Esophagus squamous epithelium (tissue), 5 donors: ENCODE measurements around the gene NKX2-1. TPM values are rescaled to one million over a fixed set of nuclear protein-coding genes. Genes with fewer than 3 reads are reported as not detected.
"Not testable (repeated sequence)": the region's sequence is repeated elsewhere in the genome, so short reads cannot be mapped to it uniquely, and the experiment has no call there.

Experiments
- DNase-seq: peaks from one replicate; lab custom pipeline; 2025; lab: John Stamatoyannopoulos, UW
- H3K27ac ChIP-seq, 4 donors: fragments of 200-600 bp; sonication (generic); one replicate each; pipeline ENCODE4 v1.5.1; 2016 to 2019; ENCODE audit warnings: mild to moderate bottlenecking in 1 of 4
- H3K27me3 ChIP-seq, 4 donors: fragments of 200-600 bp; sonication (generic); 1 replicate in 3 of 4; 2 replicates in 1 of 4; pipeline versions ENCODE4 v1.5.1 to v1.6.0; 2017 to 2021; ENCODE audit warnings: antibody characterized with exemption in 1 of 4
- H3K36me3 ChIP-seq, 3 donors: fragments of 200-600 bp; sonication (generic); one replicate each; pipeline ENCODE4 v1.5.1; 2016 to 2019
- H3K4me1 ChIP-seq, 3 donors: fragments of 200-600 bp; sonication (generic); one replicate each; pipeline ENCODE4 v1.5.1; 2017 to 2019
- H3K4me3 ChIP-seq, 4 donors: fragments of 200-600 bp; sonication (generic); 1 replicate in 3 of 4; 2 replicates in 1 of 4; pipeline ENCODE4 v1.5.1; 2016 to 2019; ENCODE audit warnings: mild to moderate bottlenecking in 2 of 4, moderate library complexity in 1 of 4
- H3K9me3 ChIP-seq, 3 donors: fragments of 200-600 bp; sonication (generic); one replicate each; pipeline ENCODE4 v1.5.1; 2016 to 2019
- POLR2A ChIP-seq, 4 donors: fragments of 450-650 bp; IDR thresholded peaks; one replicate each; pipeline ENCODE4 v1.6.1; 2017; ENCODE audit warnings: antibody characterized with exemption in 4 of 4, mild to moderate bottlenecking in 4 of 4, moderate library complexity in 3 of 4
- WGBS, 2 donors: methylation state at CpG; one replicate each; pipeline ENCODE4 v1.1.5; 2018; 5-methylcytosine and 5-hydroxymethylcytosine counted together
- intact Hi-C: fragments of 100-400 bp; cut with DNase I; formaldehyde crosslinking; loops from one replicate; pipeline ENCODE4 v1.15.0; 2022
- total RNA-seq, 4 donors: library from RNA; depleted of rRNA; stranded (reverse); fragments of >200 nt; gene quantifications; one replicate each; pipeline ENCODE4 v1.1.0, GENCODE V29; 2016
- TF ChIP-seq, protein P1 (sequence below), 6 experiments: fragments of 450-650 bp in 4 of 6; fragments of 200-600 bp in 2 of 6; sonication (generic) in 2 of 6; IDR thresholded peaks; one replicate each; pipeline ENCODE4 v1.5.1; 2016 to 2019; ENCODE audit warnings: antibody characterized with exemption in 6 of 6, mild to moderate bottlenecking in 4 of 6, moderate library complexity in 4 of 6
- donor health status: DM: yes; HTN: yes; CAD: no.

NKX2-1 gene
- total RNA-seq, 4 donors from 2014 or later = not detected

DNA sequence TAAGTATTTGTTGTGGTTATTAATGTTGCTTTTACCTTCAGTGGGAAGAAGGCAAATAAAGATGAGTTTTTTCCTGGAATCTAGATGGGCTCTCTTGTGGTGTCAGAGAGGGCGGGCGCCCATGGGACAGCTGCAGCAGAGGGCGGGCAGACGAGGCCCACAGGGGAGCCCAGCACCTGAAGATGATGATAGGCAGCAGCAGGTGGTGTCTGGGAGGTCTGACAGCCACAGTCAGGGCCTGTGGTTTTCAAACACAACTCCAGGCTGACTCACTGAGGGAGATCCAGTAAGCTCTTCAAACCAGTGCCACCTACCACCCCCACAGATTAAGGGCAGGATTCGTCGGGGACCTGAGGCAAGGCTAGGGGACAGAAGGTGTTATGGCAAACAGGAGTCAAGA, 42.8 kb downstream of the NKX2-1 start:
- no peak overlapping the region for H3K27ac ChIP-seq
- DNase-seq = no peak
- 55% methylated on average over 2 to 6 of the region's 6 CpGs for WGBS, 2 donors
- H3K4me1 ChIP-seq = no peaks in the 10 kb centered on the region
- intact Hi-C loops = no loop called here
- H3K9me3 ChIP-seq = no peaks in the 10 kb centered on the region
- no peak overlapping the region for H3K4me3 ChIP-seq
- peaks cover 0 to 18% (median 0%) of the 10 kb centered on the region in 4 donors for H3K27me3 ChIP-seq
- H3K36me3 ChIP-seq = no peaks in the 10 kb centered on the region
- TF ChIP-seq, protein P1, sequence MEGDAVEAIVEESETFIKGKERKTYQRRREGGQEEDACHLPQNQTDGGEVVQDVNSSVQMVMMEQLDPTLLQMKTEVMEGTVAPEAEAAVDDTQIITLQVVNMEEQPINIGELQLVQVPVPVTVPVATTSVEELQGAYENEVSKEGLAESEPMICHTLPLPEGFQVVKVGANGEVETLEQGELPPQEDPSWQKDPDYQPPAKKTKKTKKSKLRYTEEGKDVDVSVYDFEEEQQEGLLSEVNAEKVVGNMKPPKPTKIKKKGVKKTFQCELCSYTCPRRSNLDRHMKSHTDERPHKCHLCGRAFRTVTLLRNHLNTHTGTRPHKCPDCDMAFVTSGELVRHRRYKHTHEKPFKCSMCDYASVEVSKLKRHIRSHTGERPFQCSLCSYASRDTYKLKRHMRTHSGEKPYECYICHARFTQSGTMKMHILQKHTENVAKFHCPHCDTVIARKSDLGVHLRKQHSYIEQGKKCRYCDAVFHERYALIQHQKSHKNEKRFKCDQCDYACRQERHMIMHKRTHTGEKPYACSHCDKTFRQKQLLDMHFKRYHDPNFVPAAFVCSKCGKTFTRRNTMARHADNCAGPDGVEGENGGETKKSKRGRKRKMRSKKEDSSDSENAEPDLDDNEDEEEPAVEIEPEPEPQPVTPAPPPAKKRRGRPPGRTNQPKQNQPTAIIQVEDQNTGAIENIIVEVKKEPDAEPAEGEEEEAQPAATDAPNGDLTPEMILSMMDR (IDR thresholded peaks at IDR 0.05) = no peak
- no peak for TF ChIP-seq POLR2A (IDR thresholded peaks at IDR 0.05)

GRCh38 chr14:36476061-36476460, 44.0 kb downstream of the NKX2-1 start:
- H3K4me1 ChIP-seq, H3K36me3 ChIP-seq, H3K27ac ChIP-seq, DNase-seq, intact Hi-C loops, H3K4me3 ChIP-seq, H3K9me3 ChIP-seq: not testable (repeated sequence)
- 91 to 93% methylated on average over 6 to 7 of the region's 7 CpGs for WGBS, 2 donors
- peaks cover 0 to 13% (median 0%) of the 10 kb centered on the region in 4 donors for H3K27me3 ChIP-seq

- intact Hi-C loops = no loop called here
- Histone ChIP-seq H3K4me1 (no peaks in the 10 kb centered on the region), H3K27me3 (peaks cover 0 to 7% (median 0%) of the 10 kb centered on the region in 4 donors), H3K9me3 (no peaks in the 10 kb centered on the region), H3K27ac (no peak overlapping the region), H3K36me3 (no peaks in the 10 kb centered on the region), H3K4me3 (no peak overlapping the region)
- no peak for DNase-seq
- TF ChIP-seq, protein P1 (IDR thresholded peaks at IDR 0.05) = no peak
- no peak for TF ChIP-seq POLR2A (IDR thresholded peaks at IDR 0.05)
- WGBS, 2 donors = 65 to 66% methylated on average over 4 of the region's 4 CpGs
Observed at GRCh38 chr14:36474593-36474992, 45.4 kb downstream of the NKX2-1 start.

- Histone ChIP-seq H3K27ac (no peak overlapping the region), H3K27me3 (peaks cover 0 to 3% (median 0%) of the 10 kb centered on the region in 4 donors), H3K9me3 (no peaks in the 10 kb centered on the region), H3K36me3 (no peaks in the 10 kb centered on the region), H3K4me1 (no peaks in the 10 kb centered on the region), H3K4me3 (no peak overlapping the region)
- WGBS, 2 donors = 85 to 87% methylated on average over 3 of the region's 3 CpGs
- no peak for DNase-seq
- intact Hi-C loops = no loop called here
- TF ChIP-seq POLR2A (IDR thresholded peaks at IDR 0.05) = no peak
- TF ChIP-seq, protein P1 (IDR thresholded peaks at IDR 0.05) = no peak
Observed at GRCh38 chr14:36471431-36471830, 48.6 kb downstream of the NKX2-1 start.

DNA sequence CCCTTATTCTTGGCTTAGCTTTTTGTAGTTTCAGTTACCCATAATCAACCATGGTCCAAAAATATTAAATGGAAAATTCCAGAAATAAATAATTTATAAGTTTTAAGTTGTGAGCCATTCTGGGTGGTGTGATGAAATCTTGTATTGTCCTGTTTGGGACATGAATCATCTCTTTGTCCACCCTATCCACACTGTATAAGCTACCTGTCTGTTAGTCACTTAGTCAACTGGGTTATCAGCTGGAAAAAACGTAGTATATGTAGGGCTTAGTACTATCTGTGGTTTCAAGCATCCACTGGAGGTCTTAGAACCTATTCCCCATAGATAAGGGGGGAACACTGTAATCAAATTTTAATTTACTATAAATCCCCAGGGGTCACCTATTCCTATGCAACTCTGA, 52.7 kb downstream of the NKX2-1 start:
- H3K27ac ChIP-seq = no peak overlapping the region
- intact Hi-C loops = no loop called here
- no peaks in the 10 kb centered on the region for H3K9me3 ChIP-seq
- no peaks in the 10 kb centered on the region for H3K4me1 ChIP-seq
- 24 to 58% methylated on average over 1 of the region's 1 CpG for WGBS, 2 donors
- H3K4me3 ChIP-seq = no peak overlapping the region
- H3K27me3 ChIP-seq = peaks cover 0 to 2% (median 0%) of the 10 kb centered on the region in 4 donors
- DNase-seq = no peak
- H3K36me3 ChIP-seq = no peaks in the 10 kb centered on the region
- TF ChIP-seq POLR2A (IDR thresholded peaks at IDR 0.05) = no peak
- TF ChIP-seq, protein P1 (IDR thresholded peaks at IDR 0.05) = no peak

Other genes starting within 250 kb of the NKX2-1 start
- 10 to 100 TPM in 1 of 4 donors, 1 to 10 TPM in 3; 5.2 to 14.7 (median 9.3) TPM for gene MBIP, start 199.6 kb downstream of the NKX2-1 start, total RNA-seq
- gene NKX2-8, start 62.4 kb upstream of the NKX2-1 start, total RNA-seq = 10 to 100 TPM in 1 of 4 donors, 1 to 10 TPM in 3; 2.8 to 10.0 (median 4.0) TPM
- 100 to 1,000 TPM in 2 of 4 donors, 10 to 100 TPM in 2; 70.1 to 152 (median 100) TPM for gene PAX9, start 141.6 kb upstream of the NKX2-1 start, total RNA-seq